GM19455 (cell line): ENCODE data around the gene LSAMP.
"Not testable (repeated sequence)": the region's sequence is repeated elsewhere in the genome, so short reads cannot be mapped to it uniquely, and the experiment has no call there.

Experiments used
- ATAC-seq: cut with Tn5 transposase; IDR thresholded peaks from one replicate; pipeline ENCODE4 v1.9.1; 2021; ENCODE audit not compliant: unreplicated experiment

Gene LSAMP

GRCh38 chr3:115857518-115858136 lies 587.7 kb downstream of the LSAMP start:
- ATAC-seq = no peak

GRCh38 chr3:115855911-115856310 lies 589.4 kb downstream of the LSAMP start:
- ATAC-seq = no peak

- ATAC-seq = no peak
Measured at GRCh38 chr3:115853104-115853503, 592.2 kb downstream of the LSAMP start.

- ATAC-seq = no peak
Measured at GRCh38 chr3:115852278-115852677, 593.0 kb downstream of the LSAMP start.

- no peak for ATAC-seq
Measured at GRCh38 chr3:115851571-115851970, 593.7 kb downstream of the LSAMP start.

- no peak for ATAC-seq
Measured at GRCh38 chr3:115848641-115849040, 596.6 kb downstream of the LSAMP start.

GRCh38 chr3:115845986-115846385 lies 599.3 kb downstream of the LSAMP start:
- ATAC-seq = no peak

- ATAC-seq = not testable (repeated sequence)
Measured at GRCh38 chr3:115844729-115845128, 600.6 kb downstream of the LSAMP start.

- no peak for ATAC-seq
Measured at GRCh38 chr3:115843206-115843605, 602.1 kb downstream of the LSAMP start.

GRCh38 chr3:115839246-115839645 lies 606.0 kb downstream of the LSAMP start:
- no peak for ATAC-seq

- ATAC-seq = no peak
Measured at GRCh38 chr3:115838786-115839185, 606.5 kb downstream of the LSAMP start.

GRCh38 chr3:115836944-115837343 lies 608.3 kb downstream of the LSAMP start:
- no peak for ATAC-seq

GRCh38 chr3:115835946-115836345 lies 609.3 kb downstream of the LSAMP start:
- ATAC-seq = no peak

- ATAC-seq = no peak
Measured at GRCh38 chr3:115834068-115834467, 611.2 kb downstream of the LSAMP start.

GRCh38 chr3:115833074-115833473 lies 612.2 kb downstream of the LSAMP start:
- ATAC-seq = no peak

- no peak for ATAC-seq
Measured at GRCh38 chr3:115832265-115832664, 613.0 kb downstream of the LSAMP start.

- no peak for ATAC-seq
Measured at GRCh38 chr3:115831864-115832263, 613.4 kb downstream of the LSAMP start.

- no peak for ATAC-seq
Measured at GRCh38 chr3:115830764-115831395, 614.4 kb downstream of the LSAMP start.

GRCh38 chr3:115828401-115828800 lies 616.9 kb downstream of the LSAMP start:
- ATAC-seq = no peak

GRCh38 chr3:115827495-115827894 lies 617.8 kb downstream of the LSAMP start:
- no peak for ATAC-seq

GRCh38 chr3:115825046-115825445 lies 620.2 kb downstream of the LSAMP start:
- no peak for ATAC-seq

GRCh38 chr3:115823083-115823482 lies 622.2 kb downstream of the LSAMP start:
- no peak for ATAC-seq

GRCh38 chr3:115822579-115822978 lies 622.7 kb downstream of the LSAMP start:
- ATAC-seq = no peak
